ENCODE measurements around the gene DYNC1LI2.

DNA sequence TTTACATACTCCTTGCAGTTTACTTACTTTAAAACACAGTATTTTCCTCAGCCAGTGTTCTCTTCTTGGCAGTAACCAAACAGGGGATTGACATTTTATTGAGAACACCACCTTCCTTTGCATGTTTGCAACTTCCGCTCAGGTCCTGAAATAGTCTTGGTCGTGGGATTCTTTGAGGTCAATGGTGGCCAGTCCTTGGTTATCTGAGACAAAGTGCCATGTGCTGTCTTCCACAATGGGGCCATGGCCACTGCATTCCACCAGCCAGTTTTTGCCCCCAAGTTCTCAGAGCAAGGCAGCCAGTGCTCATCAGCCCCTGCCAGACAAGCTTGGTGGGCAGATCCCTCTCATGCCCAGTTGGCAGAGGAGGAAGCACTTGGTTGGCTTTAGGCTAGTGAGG, 77.7 kb downstream of the DYNC1LI2 start:
- TF ChIP-seq, protein P1, sequence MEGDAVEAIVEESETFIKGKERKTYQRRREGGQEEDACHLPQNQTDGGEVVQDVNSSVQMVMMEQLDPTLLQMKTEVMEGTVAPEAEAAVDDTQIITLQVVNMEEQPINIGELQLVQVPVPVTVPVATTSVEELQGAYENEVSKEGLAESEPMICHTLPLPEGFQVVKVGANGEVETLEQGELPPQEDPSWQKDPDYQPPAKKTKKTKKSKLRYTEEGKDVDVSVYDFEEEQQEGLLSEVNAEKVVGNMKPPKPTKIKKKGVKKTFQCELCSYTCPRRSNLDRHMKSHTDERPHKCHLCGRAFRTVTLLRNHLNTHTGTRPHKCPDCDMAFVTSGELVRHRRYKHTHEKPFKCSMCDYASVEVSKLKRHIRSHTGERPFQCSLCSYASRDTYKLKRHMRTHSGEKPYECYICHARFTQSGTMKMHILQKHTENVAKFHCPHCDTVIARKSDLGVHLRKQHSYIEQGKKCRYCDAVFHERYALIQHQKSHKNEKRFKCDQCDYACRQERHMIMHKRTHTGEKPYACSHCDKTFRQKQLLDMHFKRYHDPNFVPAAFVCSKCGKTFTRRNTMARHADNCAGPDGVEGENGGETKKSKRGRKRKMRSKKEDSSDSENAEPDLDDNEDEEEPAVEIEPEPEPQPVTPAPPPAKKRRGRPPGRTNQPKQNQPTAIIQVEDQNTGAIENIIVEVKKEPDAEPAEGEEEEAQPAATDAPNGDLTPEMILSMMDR (IDR thresholded peaks at IDR 0.05): no peak
- TF ChIP-seq EZH2 (IDR thresholded peaks at IDR 0.05): no peak
